ENCODE results near the gene KRTAP10-9. TPM values are rescaled to one million over a fixed set of nuclear protein-coding genes. Genes with fewer than 3 reads are reported as not detected.
"Not testable (repeated sequence)": the region's sequence is repeated elsewhere in the genome, so short reads cannot be mapped to it uniquely, and the experiment has no call there.

The KRTAP10-9 gene
- polyA plus RNA-seq, 3 donors, result not detected

DNA sequence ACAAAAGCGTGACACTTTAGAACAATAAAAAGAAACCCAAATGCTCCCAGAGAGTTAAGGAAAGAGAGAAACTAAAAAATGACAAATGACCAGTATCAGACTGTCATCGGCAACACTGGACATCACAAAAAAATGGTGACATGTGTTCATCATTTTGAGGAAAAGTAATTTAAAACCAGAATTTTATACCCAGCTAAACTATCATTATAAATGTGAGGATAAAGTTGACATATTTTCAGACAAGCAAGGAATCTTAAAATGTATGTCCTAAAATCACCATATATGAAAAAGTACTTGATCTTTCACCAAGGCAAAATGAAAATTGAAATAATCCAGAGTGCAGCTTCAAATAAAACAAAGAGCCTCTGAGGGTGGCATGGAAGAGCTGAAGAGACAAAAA is 18.0 kb downstream of the KRTAP10-9 start:
- WGBS (ENCODE audit: insufficient coverage), result no CpG with 5 or more reads among the region's 2 CpGs

DNA sequence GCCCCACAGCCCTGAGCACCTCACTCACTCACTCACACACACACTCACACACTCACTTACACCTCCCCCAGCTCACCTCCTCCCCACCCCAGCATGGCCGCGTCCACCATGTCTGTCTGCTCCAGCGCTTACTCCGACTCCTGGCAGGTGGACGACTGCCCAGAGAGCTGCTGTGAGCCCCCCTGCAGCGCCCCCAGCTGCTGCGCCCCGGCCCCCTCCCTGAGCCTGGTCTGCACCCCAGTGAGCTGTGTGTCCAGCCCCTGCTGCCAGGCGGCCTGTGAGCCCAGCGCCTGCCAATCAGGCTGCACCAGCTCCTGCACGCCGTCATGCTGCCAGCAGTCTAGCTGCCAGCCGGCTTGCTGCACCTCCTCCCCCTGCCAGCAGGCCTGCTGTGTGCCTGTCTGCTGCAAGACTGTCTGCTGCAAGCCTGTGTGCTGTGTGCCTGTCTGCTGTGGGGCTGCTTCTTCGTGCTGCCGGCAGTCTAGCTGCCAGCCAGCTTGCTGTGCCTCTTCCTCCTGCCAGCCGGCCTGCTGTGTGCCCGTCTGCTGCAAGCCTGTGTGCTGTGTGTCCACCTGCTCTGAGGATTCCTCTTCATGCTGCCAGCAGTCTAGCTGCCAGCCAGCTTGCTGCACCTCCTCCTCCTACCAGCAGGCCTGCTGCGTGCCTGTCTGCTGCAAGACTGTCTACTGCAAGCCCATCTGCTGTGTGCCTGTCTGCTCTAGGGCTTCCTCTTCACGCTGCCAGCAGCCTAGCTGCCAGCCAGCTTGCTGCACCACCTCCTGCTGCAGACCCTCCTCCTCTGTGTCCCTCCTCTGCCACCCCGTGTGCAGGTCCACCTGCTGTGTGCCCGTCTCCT is 19.7 kb downstream of the KRTAP10-9 start, which contains the start of gene KRTAP10-11:
Gene KRTAP10-11, plus strand, starts transcription at position 49 of the 856 bp plus-strand sequence. Its CDS starts 45 bp downstream, at position 94.
- H3K4me2 ChIP-seq (replicated peaks; ENCODE audit: extremely low read depth, low read length, poor library complexity, severe bottlenecking); H3K27me3 Mint-ChIP-seq (ENCODE audit: low read depth in 3 of 3); H3K27me3 ChIP-seq (ENCODE audit: control insufficient read depth in 2 of 2, insufficient read depth in 2 of 2, low read length in 2 of 2); H3K27ac Mint-ChIP-seq; H2AFZ ChIP-seq (ENCODE audit: insufficient read depth, low read depth, low read length, poor library complexity, severe bottlenecking); DNase-seq; H3K4me1 ChIP-seq (ENCODE audit: control insufficient read depth in 1 of 2, insufficient read depth in 2 of 2, low read length in 2 of 2); H3K4me3 Mint-ChIP-seq; H3K36me3 Mint-ChIP-seq; H3K9ac ChIP-seq (ENCODE audit: insufficient read depth, low read length, poor library complexity, severe bottlenecking); H3K4me1 Mint-ChIP-seq; H3K27ac ChIP-seq (ENCODE audit: low read depth in 1 of 2, low read length in 2 of 2); H3K79me2 ChIP-seq (ENCODE audit: insufficient read depth, low read length); intact Hi-C loops (cut with micrococcal nuclease); H3K36me3 ChIP-seq (replicated peaks in 1 of 2; ENCODE audit: control insufficient read depth in 1 of 2, insufficient read depth in 2 of 2, low read length in 2 of 2); H3K4me3 ChIP-seq (replicated peaks in 1 of 3; ENCODE audit: low read depth in 2 of 3, low read length in 3 of 3); H4K20me1 ChIP-seq (ENCODE audit: insufficient read depth, low read length): not testable (repeated sequence)
- H3K9me3 Mint-ChIP-seq, result peaks cover 17 to 42% (median 30%) of the 10 kb centered on the region in 7 donors
- 84% methylated on average over 17 of the region's 21 CpGs for WGBS (ENCODE audit: insufficient coverage)
- peaks cover 14 to 26% of the 10 kb centered on the region in 2 donors for H3K9me3 ChIP-seq (replicated peaks in 1 of 2; ENCODE audit: control insufficient read depth in 1 of 2, insufficient read depth in 1 of 2, low read length in 2 of 2)

More for the DNA sequence above, 18.0 kb downstream of the KRTAP10-9 start:
- H3K4me1 ChIP-seq (ENCODE audit: control insufficient read depth in 1 of 2, insufficient read depth in 2 of 2, low read length in 2 of 2), result no peaks in the 10 kb centered on the region
- H3K36me3 Mint-ChIP-seq, result no peaks in the 10 kb centered on the region
- H3K4me1 Mint-ChIP-seq, result no peaks in the 10 kb centered on the region
- peaks cover 29 to 34% of the 10 kb centered on the region in 2 donors for H3K9me3 ChIP-seq (replicated peaks in 1 of 2; ENCODE audit: control insufficient read depth in 1 of 2, insufficient read depth in 1 of 2, low read length in 2 of 2)
- H3K4me3 ChIP-seq (replicated peaks in 1 of 3; ENCODE audit: low read depth in 2 of 3, low read length in 3 of 3), result no peak overlapping the region
- no peaks in the 10 kb centered on the region for H3K36me3 ChIP-seq (replicated peaks in 1 of 2; ENCODE audit: control insufficient read depth in 1 of 2, insufficient read depth in 2 of 2, low read length in 2 of 2)
- no peak for DNase-seq
- no peak overlapping the region for H3K27ac ChIP-seq (ENCODE audit: low read depth in 1 of 2, low read length in 2 of 2)
- no peaks in the 10 kb centered on the region for H3K79me2 ChIP-seq (ENCODE audit: insufficient read depth, low read length)
- no peak overlapping the region for H3K4me3 Mint-ChIP-seq
- H3K4me2 ChIP-seq (replicated peaks; ENCODE audit: extremely low read depth, low read length, poor library complexity, severe bottlenecking), result no peak overlapping the region
- H3K27ac Mint-ChIP-seq, result no peak overlapping the region
- no peaks in the 10 kb centered on the region for H3K27me3 ChIP-seq (ENCODE audit: control insufficient read depth in 2 of 2, insufficient read depth in 2 of 2, low read length in 2 of 2)
- no peaks in the 10 kb centered on the region for H4K20me1 ChIP-seq (ENCODE audit: insufficient read depth, low read length)
- intact Hi-C loops (cut with micrococcal nuclease), result no loop called here
- no peak overlapping the region for H2AFZ ChIP-seq (ENCODE audit: insufficient read depth, low read depth, low read length, poor library complexity, severe bottlenecking)
- H3K9me3 Mint-ChIP-seq, result peaks cover 19 to 48% (median 43%) of the 10 kb centered on the region in 7 donors
- no peak overlapping the region for H3K9ac ChIP-seq (ENCODE audit: insufficient read depth, low read length, poor library complexity, severe bottlenecking)
- peaks cover 3 to 10% (median 8%) of the 10 kb centered on the region in 3 donors for H3K27me3 Mint-ChIP-seq (ENCODE audit: low read depth in 3 of 3)
- TF ChIP-seq, protein P1, sequence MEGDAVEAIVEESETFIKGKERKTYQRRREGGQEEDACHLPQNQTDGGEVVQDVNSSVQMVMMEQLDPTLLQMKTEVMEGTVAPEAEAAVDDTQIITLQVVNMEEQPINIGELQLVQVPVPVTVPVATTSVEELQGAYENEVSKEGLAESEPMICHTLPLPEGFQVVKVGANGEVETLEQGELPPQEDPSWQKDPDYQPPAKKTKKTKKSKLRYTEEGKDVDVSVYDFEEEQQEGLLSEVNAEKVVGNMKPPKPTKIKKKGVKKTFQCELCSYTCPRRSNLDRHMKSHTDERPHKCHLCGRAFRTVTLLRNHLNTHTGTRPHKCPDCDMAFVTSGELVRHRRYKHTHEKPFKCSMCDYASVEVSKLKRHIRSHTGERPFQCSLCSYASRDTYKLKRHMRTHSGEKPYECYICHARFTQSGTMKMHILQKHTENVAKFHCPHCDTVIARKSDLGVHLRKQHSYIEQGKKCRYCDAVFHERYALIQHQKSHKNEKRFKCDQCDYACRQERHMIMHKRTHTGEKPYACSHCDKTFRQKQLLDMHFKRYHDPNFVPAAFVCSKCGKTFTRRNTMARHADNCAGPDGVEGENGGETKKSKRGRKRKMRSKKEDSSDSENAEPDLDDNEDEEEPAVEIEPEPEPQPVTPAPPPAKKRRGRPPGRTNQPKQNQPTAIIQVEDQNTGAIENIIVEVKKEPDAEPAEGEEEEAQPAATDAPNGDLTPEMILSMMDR (IDR thresholded peaks at IDR 0.05), result no peak

All from CD14-positive monocyte (primary cell).